Mesenchymal stem cell (in vitro differentiated cells and primary cell): ENCODE measurements around the gene FOXF2.
A peak's percentile ranks its signal among the peaks of the same experiment; 100 is the strongest.

ENCODE experiments used
- DNase-seq: peaks from one replicate; pipeline ENCODE4 v3.0.0-alpha.2; 2013
- H2AFZ ChIP-seq: one replicate; pipeline ENCODE4 v1.6.1; 2013; ENCODE audit warnings: low read depth, mild to moderate bottlenecking, control low read depth, inconsistent platforms, low read length, moderate library complexity
- H2AK5ac ChIP-seq: 2 replicates; pipeline ENCODE4 v1.6.1; 2013; ENCODE audit warnings: low read length, moderate library complexity, mild to moderate bottlenecking, inconsistent platforms; ENCODE audit not compliant: severe bottlenecking
- H2BK120ac ChIP-seq: one replicate; pipeline ENCODE4 v1.6.1; 2013; ENCODE audit warnings: low read depth, mild to moderate bottlenecking, inconsistent platforms, low read length, moderate library complexity
- H2BK12ac ChIP-seq, 2 experiments: one replicate each; pipeline ENCODE4 v1.6.1; 2013; ENCODE audit warnings: inconsistent platforms in 2 of 2, low read length in 2 of 2, mild to moderate bottlenecking in 2 of 2, moderate library complexity in 2 of 2, control low read depth in 1 of 2
- H2BK15ac ChIP-seq: one replicate; pipeline ENCODE4 v1.6.1; 2013; ENCODE audit warnings: mild to moderate bottlenecking, low read depth, inconsistent platforms; ENCODE audit not compliant: poor library complexity, severe bottlenecking
- H2BK5ac ChIP-seq: 2 replicates; pipeline ENCODE4 v1.6.1; 2013; ENCODE audit warnings: low read depth, mild to moderate bottlenecking, low read length, control low read depth, inconsistent platforms; ENCODE audit not compliant: poor library complexity, severe bottlenecking
- H3K14ac ChIP-seq, 2 experiments: one replicate each; pipeline ENCODE4 v1.6.1; 2013; ENCODE audit warnings: inconsistent platforms in 2 of 2, low read length in 2 of 2, control low read depth in 1 of 2, mild to moderate bottlenecking in 1 of 2, moderate library complexity in 1 of 2
- H3K18ac ChIP-seq, 2 experiments: one replicate each; pipeline ENCODE4 v1.6.1; 2013; ENCODE audit warnings: inconsistent platforms in 2 of 2, low read length in 2 of 2, control low read depth in 1 of 2, low read depth in 1 of 2, mild to moderate bottlenecking in 1 of 2
- H3K23ac ChIP-seq, 2 experiments: one replicate each; pipeline ENCODE4 v1.6.1; 2013; ENCODE audit warnings: inconsistent platforms in 2 of 2, low read length in 2 of 2, mild to moderate bottlenecking in 2 of 2, moderate library complexity in 2 of 2, control low read depth in 1 of 2
- H3K27ac ChIP-seq: 2 replicates; pipeline ENCODE4 v1.5.1; 2013; ENCODE audit warnings: mild to moderate bottlenecking, moderate library complexity, low read length, control low read depth, inconsistent platforms; ENCODE audit not compliant: poor library complexity, severe bottlenecking
- H3K27me3 ChIP-seq, 2 experiments: 2 replicates each; pipeline versions ENCODE4 v1.6.1 to v1.7.0; 2013; ENCODE audit warnings: low read length in 2 of 2, mild to moderate bottlenecking in 2 of 2, moderate library complexity in 2 of 2, control low read depth in 1 of 2, inconsistent platforms in 1 of 2; ENCODE audit not compliant: control insufficient read depth in 1 of 2, insufficient read depth in 1 of 2
- H3K36me3 ChIP-seq, 2 experiments: 2 replicates each; pipeline versions ENCODE4 v1.6.1 to v1.7.0; 2013; ENCODE audit warnings: low read length in 2 of 2, control low read depth in 1 of 2, inconsistent platforms in 1 of 2, low read depth in 1 of 2, mild to moderate bottlenecking in 1 of 2; ENCODE audit not compliant: insufficient read depth in 2 of 2, control insufficient read depth in 1 of 2
- H3K4ac ChIP-seq, 2 experiments: one replicate each; pipeline ENCODE4 v1.6.1; 2013; ENCODE audit warnings: inconsistent platforms in 2 of 2, low read length in 2 of 2, mild to moderate bottlenecking in 2 of 2, moderate library complexity in 2 of 2, control low read depth in 1 of 2, low read depth in 1 of 2
- H3K4me1 ChIP-seq: 2 replicates; pipeline ENCODE4 v1.6.1; 2013; ENCODE audit warnings: low read depth, low read length, control low read depth; ENCODE audit not compliant: control insufficient read depth, insufficient read depth
- H3K4me2 ChIP-seq: 2 replicates; pipeline ENCODE4 v1.6.1; 2013; ENCODE audit warnings: low read length, mild to moderate bottlenecking, inconsistent platforms; ENCODE audit not compliant: poor library complexity, severe bottlenecking
- H3K4me3 ChIP-seq, 2 experiments: 2 replicates each; pipeline versions ENCODE4 v1.5.1 to v1.7.0; 2013; ENCODE audit warnings: low read length in 2 of 2, mild to moderate bottlenecking in 2 of 2, control low read depth in 1 of 2, low read depth in 1 of 2; ENCODE audit not compliant: insufficient read depth in 1 of 2
- H3K79me1 ChIP-seq: replicated peaks from 2 replicates; pipeline ENCODE4 v1.6.1; 2013; ENCODE audit warnings: mild to moderate bottlenecking, control low read depth, low read length, inconsistent platforms; ENCODE audit not compliant: poor library complexity, severe bottlenecking
- H3K9ac ChIP-seq: 2 replicates; pipeline ENCODE4 v1.7.0; 2013; ENCODE audit warnings: mild to moderate bottlenecking, low read length, moderate library complexity
- H3K9me3 ChIP-seq: 2 replicates; pipeline ENCODE4 v1.7.0; 2013; ENCODE audit warnings: mild to moderate bottlenecking, low read length; ENCODE audit not compliant: control insufficient read depth
- H4K8ac ChIP-seq: one replicate; pipeline ENCODE4 v1.6.1; 2013; ENCODE audit warnings: inconsistent platforms, mild to moderate bottlenecking, low read length, moderate library complexity
- H4K91ac ChIP-seq: one replicate; pipeline ENCODE4 v1.6.1; 2013; ENCODE audit warnings: mild to moderate bottlenecking, low read length, inconsistent platforms
- WGBS: methylation state at CpG from one replicate; pipeline ENCODE4 v1.1.7; 2013; ENCODE audit warnings: mixed read lengths; 5-methylcytosine and 5-hydroxymethylcytosine counted together

The FOXF2 gene

GRCh38 chr6:1394514-1395463 is 5.4 kb downstream of the FOXF2 start:
- Histone ChIP-seq H3K4me2 (no peak overlapping the region), H3K36me3 (peaks cover 0 to 22% of the 10 kb centered on the region in 2 experiments), H3K4me1 (peaks cover 24% of the 10 kb centered on the region), H3K14ac (no peak overlapping the region), H4K91ac (no peak overlapping the region), H2AK5ac (no peak overlapping the region), H3K27me3 (peaks cover 3 to 83% of the 10 kb centered on the region in 2 experiments), H3K9ac (no peak overlapping the region), H2AFZ (no peak overlapping the region), H3K18ac (no peak overlapping the region), H3K79me1 (no peaks in the 10 kb centered on the region), H2BK120ac (no peak overlapping the region), H3K9me3 (no peaks in the 10 kb centered on the region), H3K4ac (no peak overlapping the region), H2BK5ac (no peak overlapping the region), H4K8ac (no peak overlapping the region), H3K27ac (no peak overlapping the region), H2BK15ac (no peak overlapping the region), H2BK12ac (no peak overlapping the region), H3K4me3 (no peak overlapping the region), H3K23ac (no peak overlapping the region)
- DNase-seq = no peak
- 52% methylated on average over 20 of the region's 21 CpGs for WGBS

DNA sequence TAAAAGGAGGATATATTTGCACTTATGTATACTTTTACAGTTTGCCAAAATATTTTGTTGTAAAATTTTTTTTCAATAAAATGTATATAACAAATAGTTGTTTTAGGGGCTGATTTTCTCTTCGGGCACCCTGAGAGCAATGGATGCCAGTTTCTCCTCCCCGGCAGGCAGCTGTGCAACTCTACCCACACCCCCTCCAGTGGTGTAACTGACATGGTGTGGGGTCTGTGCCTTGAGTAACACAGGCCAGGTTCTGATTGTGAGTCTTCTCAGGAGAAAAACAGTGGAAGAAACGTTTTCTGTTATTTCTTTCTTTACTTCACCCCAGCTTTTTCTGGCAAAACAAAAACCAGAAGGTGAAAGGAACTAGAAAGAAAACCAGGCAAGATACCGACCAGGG is 6.1 kb downstream of the FOXF2 start:
- H2BK5ac ChIP-seq = no peak overlapping the region
- H2AFZ ChIP-seq = no peak overlapping the region
- no peak overlapping the region for H3K4me2 ChIP-seq
- no peak overlapping the region for H4K8ac ChIP-seq
- H3K4ac ChIP-seq = no peak overlapping the region
- H3K14ac ChIP-seq = no peak overlapping the region
- no peak overlapping the region for H3K27ac ChIP-seq
- peaks cover 0 to 22% of the 10 kb centered on the region in 2 experiments for H3K36me3 ChIP-seq
- H2BK12ac ChIP-seq = no peak overlapping the region
- H3K27me3 ChIP-seq = peaks cover 3 to 86% of the 10 kb centered on the region in 2 experiments
- H3K4me3 ChIP-seq = no peak overlapping the region
- DNase-seq = no peak
- H2BK120ac ChIP-seq = no peak overlapping the region
- no peak overlapping the region for H3K18ac ChIP-seq
- H2BK15ac ChIP-seq = no peak overlapping the region
- H2AK5ac ChIP-seq = no peak overlapping the region
- H3K9me3 ChIP-seq = no peaks in the 10 kb centered on the region
- 88% methylated on average over 1 of the region's 4 CpGs for WGBS
- H3K4me1 ChIP-seq = peaks cover 18% of the 10 kb centered on the region
- H3K9ac ChIP-seq = no peak overlapping the region
- no peak overlapping the region for H4K91ac ChIP-seq
- no peaks in the 10 kb centered on the region for H3K79me1 ChIP-seq
- H3K23ac ChIP-seq = no peak overlapping the region

- no peak overlapping the region for H4K91ac ChIP-seq
- no peak for DNase-seq
- no peak overlapping the region for H2AFZ ChIP-seq
- H2BK15ac ChIP-seq = no peak overlapping the region
- H2BK12ac ChIP-seq = no peak overlapping the region
- 40% methylated on average over 13 of the region's 15 CpGs for WGBS
- H4K8ac ChIP-seq = no peak overlapping the region
- H3K18ac ChIP-seq = no peak overlapping the region
- no peak overlapping the region for H3K14ac ChIP-seq
- H2BK5ac ChIP-seq = no peak overlapping the region
- H3K23ac ChIP-seq = no peak overlapping the region
- peaks cover 13% of the 10 kb centered on the region for H3K4me1 ChIP-seq
- peak overlapping the region; percentile 35 for H3K9ac ChIP-seq
- no peak overlapping the region for H2BK120ac ChIP-seq
- H3K79me1 ChIP-seq = no peaks in the 10 kb centered on the region
- H3K27ac ChIP-seq = no peak overlapping the region
- no peak overlapping the region for H2AK5ac ChIP-seq
- H3K9me3 ChIP-seq = no peaks in the 10 kb centered on the region
- peaks cover 3 to 85% of the 10 kb centered on the region in 2 experiments for H3K27me3 ChIP-seq
- peaks cover 0 to 22% of the 10 kb centered on the region in 2 experiments for H3K36me3 ChIP-seq
- no peak overlapping the region for H3K4me2 ChIP-seq
- no peak overlapping the region for H3K4me3 ChIP-seq
- H3K4ac ChIP-seq = no peak overlapping the region
Measured at GRCh38 chr6:1395941-1396908, 6.8 kb downstream of the FOXF2 start.
